Lower lobe of right lung (tissue), 2 donors: ENCODE results near the gene GTF3A. TPM values are rescaled to one million over a fixed set of nuclear protein-coding genes. Genes with fewer than 3 reads are reported as not detected.

Experiments
- ATAC-seq, 2 donors: fragments of 200-7000 bp; cut with Tn5 transposase; one replicate each; pipeline ENCODE4 v1.9.1; 2020 to 2022; ENCODE audit warnings: mild to moderate bottlenecking in 2 of 2, moderate library complexity in 2 of 2
- DNase-seq: peaks from one replicate; pipeline ENCODE4 v3.0.0-alpha.2; 2020
- H3K27ac ChIP-seq: fragments of 200-600 bp; one replicate; pipeline ENCODE4 v1.8.0; 2022
- H3K27me3 ChIP-seq: fragments of 200-600 bp; one replicate; pipeline ENCODE4 v1.8.0; 2022; ENCODE audit warnings: low read depth
- H3K36me3 ChIP-seq: fragments of 200-600 bp; one replicate; pipeline ENCODE4 v1.8.0; 2022; ENCODE audit warnings: mild to moderate bottlenecking
- H3K4me1 ChIP-seq: fragments of 200-600 bp; one replicate; pipeline ENCODE4 v1.8.0; 2022
- H3K4me3 ChIP-seq: fragments of 200-600 bp; one replicate; pipeline ENCODE4 v1.8.0; 2022; ENCODE audit warnings: mild to moderate bottlenecking
- H3K9me3 ChIP-seq: fragments of 200-600 bp; one replicate; pipeline ENCODE4 v1.8.0; 2022
- CTCF ChIP-seq: fragments of 200-600 bp; IDR thresholded peaks from one replicate; pipeline ENCODE4 v1.8.0; 2022; ENCODE audit warnings: antibody characterized with exemption, mild to moderate bottlenecking
- intact Hi-C: fragments of 100-400 bp; cut with DNase I; formaldehyde crosslinking; loops from one replicate; pipeline ENCODE4 v1.11.0; 2022
- total RNA-seq: library from RNA; stranded (reverse); fragmentation: NEBNext Ultra II Directional; extraction: Animal tissue kit (Norgen Biotek cat#: 25700); gene quantifications from one replicate; pipeline ENCODE4 v1.2.1, GENCODE V29; 2021
- donor health status: DM: no; HTN: yes; CAD: no; lungs with severe emphysema.

Gene GTF3A
- total RNA-seq, 1 donor from 2014 or later: 83.0 TPM

- ATAC-seq (peak; percentile 83 to 84), DNase-seq (peak; percentile 89)
- Histone ChIP-seq H3K27ac (peak overlapping the region; percentile 96), H3K9me3 (no peaks in the 10 kb centered on the region), H3K27me3 (no peaks in the 10 kb centered on the region), H3K4me1 (peaks cover 42% of the 10 kb centered on the region), H3K4me3 (peak overlapping the region; percentile 90), H3K36me3 (peaks cover 35% of the 10 kb centered on the region)
- TF ChIP-seq CTCF: peak; percentile 53
- intact Hi-C loops: no loop called here
Measured at GRCh38 chr13:27425918-27426630, 1.7 kb downstream of the GTF3A start.

- DNase-seq: no peak
- Histone ChIP-seq H3K27me3 (no peaks in the 10 kb centered on the region), H3K4me3 (no peak overlapping the region), H3K4me1 (peaks cover 42% of the 10 kb centered on the region), H3K27ac (peak overlapping the region; percentile 96), H3K9me3 (no peaks in the 10 kb centered on the region), H3K36me3 (peaks cover 51% of the 10 kb centered on the region)
- ATAC-seq: no peak
- intact Hi-C loops: no loop called here
- TF ChIP-seq CTCF: no peak
Measured at GRCh38 chr13:27427641-27428040, 3.2 kb downstream of the GTF3A start.

GRCh38 chr13:27428160-27428559 is 3.7 kb downstream of the GTF3A start:
- ATAC-seq: no peak
- Histone ChIP-seq H3K27me3 (no peaks in the 10 kb centered on the region), H3K4me3 (no peak overlapping the region), H3K36me3 (peaks cover 56% of the 10 kb centered on the region), H3K9me3 (no peaks in the 10 kb centered on the region), H3K27ac (no peak overlapping the region), H3K4me1 (peaks cover 42% of the 10 kb centered on the region)
- no peak for DNase-seq
- intact Hi-C loops: no loop called here
- no peak for TF ChIP-seq CTCF

- no peaks in the 10 kb centered on the region for H3K27me3 ChIP-seq
- H3K4me1 ChIP-seq: peaks cover 11% of the 10 kb centered on the region
- DNase-seq: no peak
- ATAC-seq: no peak
- H3K36me3 ChIP-seq: peaks cover 95% of the 10 kb centered on the region
- no peak for TF ChIP-seq CTCF
- no peaks in the 10 kb centered on the region for H3K9me3 ChIP-seq
- no peak overlapping the region for H3K4me3 ChIP-seq
- intact Hi-C loops: no loop called here
- no peak overlapping the region for H3K27ac ChIP-seq
Measured at GRCh38 chr13:27432180-27432579, 7.8 kb downstream of the GTF3A start.

GRCh38 chr13:27432611-27433210 is 8.3 kb downstream of the GTF3A start:
- peaks cover 96% of the 10 kb centered on the region for H3K36me3 ChIP-seq
- H3K27ac ChIP-seq: no peak overlapping the region
- ATAC-seq: no peak
- no peak for TF ChIP-seq CTCF
- intact Hi-C loops: no loop called here
- no peak for DNase-seq
- H3K27me3 ChIP-seq: no peaks in the 10 kb centered on the region
- H3K4me3 ChIP-seq: no peak overlapping the region
- H3K4me1 ChIP-seq: peaks cover 6% of the 10 kb centered on the region
- H3K9me3 ChIP-seq: no peaks in the 10 kb centered on the region
